Measurements from ENCODE around the gene SSR4.

DNA sequence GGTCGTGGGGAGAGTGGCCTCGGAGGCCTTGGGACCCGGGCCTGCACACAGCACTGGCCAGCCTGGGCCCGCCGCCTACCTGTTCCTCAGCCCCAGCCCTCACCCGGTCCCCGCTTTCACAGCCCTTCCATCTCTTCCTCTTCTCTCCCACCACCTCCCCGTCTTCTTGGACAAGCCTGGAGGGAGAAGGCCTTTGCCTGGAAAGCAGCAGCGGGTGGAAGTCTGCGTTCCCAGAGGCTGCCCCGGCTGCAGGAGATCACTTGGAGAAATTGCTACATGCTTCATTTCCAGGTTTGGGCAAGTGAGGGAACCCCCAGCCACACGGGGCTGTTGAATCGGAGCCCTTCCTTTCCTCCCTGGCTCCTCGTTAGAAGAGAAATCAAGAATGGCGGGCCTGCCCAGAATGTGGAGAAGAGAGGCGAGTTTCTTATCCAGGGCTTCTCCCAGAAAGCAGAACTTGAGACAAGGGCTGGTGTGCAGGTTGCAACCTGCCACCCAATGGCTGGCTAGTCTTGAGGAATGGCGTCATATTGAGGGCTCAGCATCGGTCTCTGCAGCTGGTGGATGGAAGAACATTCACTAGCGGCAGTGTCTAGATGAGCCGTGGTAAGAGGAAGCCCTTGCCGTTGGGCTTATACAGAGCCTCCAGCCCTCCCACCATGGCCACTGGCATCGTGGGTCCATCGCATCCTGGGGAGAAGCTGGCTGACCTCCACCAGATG, 37.1 kb downstream of the SSR4 start:
- TF ChIP-seq, protein P1, sequence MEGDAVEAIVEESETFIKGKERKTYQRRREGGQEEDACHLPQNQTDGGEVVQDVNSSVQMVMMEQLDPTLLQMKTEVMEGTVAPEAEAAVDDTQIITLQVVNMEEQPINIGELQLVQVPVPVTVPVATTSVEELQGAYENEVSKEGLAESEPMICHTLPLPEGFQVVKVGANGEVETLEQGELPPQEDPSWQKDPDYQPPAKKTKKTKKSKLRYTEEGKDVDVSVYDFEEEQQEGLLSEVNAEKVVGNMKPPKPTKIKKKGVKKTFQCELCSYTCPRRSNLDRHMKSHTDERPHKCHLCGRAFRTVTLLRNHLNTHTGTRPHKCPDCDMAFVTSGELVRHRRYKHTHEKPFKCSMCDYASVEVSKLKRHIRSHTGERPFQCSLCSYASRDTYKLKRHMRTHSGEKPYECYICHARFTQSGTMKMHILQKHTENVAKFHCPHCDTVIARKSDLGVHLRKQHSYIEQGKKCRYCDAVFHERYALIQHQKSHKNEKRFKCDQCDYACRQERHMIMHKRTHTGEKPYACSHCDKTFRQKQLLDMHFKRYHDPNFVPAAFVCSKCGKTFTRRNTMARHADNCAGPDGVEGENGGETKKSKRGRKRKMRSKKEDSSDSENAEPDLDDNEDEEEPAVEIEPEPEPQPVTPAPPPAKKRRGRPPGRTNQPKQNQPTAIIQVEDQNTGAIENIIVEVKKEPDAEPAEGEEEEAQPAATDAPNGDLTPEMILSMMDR (IDR thresholded peaks at IDR 0.05; ENCODE audit: poor library complexity) = no peak
- TF ChIP-seq EZH2 (IDR thresholded peaks at IDR 0.05; ENCODE audit: borderline replicate concordance) = no peak

Data from hepatocyte (in vitro differentiated cells).